HK-2 (cell line): ENCODE measurements around the gene FZD7.

Experiments used
- DNase-seq: peaks from one replicate; pipeline ENCODE4 v3.0.0-alpha.2; 2018; ENCODE audit not compliant: unreplicated experiment

The FZD7 gene

DNA sequence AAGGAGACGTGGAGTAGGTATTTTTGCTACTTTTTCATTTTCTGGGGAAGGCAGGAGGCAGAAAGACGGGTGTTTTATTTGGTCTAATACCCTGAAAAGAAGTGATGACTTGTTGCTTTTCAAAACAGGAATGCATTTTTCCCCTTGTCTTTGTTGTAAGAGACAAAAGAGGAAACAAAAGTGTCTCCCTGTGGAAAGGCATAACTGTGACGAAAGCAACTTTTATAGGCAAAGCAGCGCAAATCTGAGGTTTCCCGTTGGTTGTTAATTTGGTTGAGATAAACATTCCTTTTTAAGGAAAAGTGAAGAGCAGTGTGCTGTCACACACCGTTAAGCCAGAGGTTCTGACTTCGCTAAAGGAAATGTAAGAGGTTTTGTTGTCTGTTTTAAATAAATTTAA lies 3.4 kb downstream of the FZD7 start:
- DNase-seq, result no peak

DNA sequence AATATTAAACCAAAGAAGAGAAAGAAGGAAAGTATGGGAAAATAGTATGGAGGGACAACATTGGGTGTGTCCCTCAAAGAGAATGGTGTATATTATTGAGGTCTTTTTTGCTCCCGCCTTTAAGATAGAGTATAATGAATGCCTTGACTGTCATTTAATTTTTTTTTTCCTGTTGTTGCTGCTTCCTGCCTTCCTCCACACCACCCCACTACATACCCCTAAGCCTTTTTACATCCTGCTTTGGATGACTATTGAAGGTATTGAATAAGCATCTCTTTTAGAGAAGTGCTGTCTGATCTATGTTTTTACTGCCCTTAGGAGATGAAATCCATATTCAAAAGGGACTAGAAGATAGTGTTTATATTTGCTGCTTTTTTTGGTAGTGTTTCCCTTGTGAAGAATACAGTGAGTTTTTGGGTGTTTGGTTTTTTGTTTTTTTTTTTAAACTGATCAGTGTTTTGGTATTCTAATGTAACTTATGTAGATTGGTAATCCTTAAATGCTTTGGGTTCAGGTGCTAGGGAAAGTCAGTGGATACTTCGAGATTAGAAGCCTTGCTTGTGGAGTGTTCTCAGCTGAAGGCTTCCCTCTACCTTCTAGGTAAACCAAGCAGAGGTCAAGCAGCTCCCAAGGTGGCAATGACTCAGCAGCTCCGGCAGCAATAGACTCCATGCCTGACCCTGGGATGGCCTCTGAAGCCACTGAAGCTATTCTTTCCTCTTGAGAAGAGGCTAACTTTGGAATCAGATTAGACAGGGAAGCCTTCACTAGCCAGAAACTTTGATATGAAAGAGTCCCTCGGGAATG lies 5.0 kb downstream of the FZD7 start:
- DNase-seq, result peak; percentile 34

DNA sequence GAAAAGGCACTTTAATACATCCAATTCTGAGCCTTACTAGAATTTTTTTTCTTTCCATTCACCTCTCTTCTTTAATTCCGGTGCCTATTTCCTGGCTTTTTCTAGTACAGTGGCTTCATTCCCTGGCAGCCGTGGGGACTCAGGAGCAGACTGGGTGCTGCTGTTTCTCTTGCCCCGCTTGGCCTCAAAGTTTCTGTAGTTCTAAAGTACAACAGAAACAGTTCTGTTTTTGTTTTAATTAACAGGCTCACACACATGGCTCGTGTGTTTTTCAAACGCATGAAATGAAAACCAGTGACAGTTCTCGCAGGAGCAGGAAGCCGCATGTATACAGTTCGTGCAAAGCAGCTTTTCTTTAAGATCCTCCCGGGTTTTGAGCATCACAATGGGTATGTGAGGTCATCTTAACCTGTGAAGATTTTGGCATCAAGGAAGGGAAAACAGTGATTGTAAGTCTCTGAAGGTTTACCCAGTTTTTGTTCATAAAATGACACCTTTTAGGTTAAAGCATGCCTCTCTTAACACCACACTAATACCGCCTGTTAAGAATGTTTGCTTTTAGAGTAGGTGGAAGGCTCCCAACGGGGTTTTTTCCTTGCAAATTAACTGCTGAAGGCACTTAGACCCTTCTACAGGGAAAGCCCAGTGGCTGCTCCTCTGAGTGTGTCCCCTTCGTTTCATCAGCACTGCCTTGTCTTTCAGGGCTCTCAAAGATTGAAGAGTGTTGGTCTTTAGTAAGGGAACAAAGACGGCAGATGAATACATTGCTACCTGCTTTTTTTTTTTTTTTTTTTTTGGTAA lies 5.8 kb downstream of the FZD7 start:
- DNase-seq, result no peak

DNA sequence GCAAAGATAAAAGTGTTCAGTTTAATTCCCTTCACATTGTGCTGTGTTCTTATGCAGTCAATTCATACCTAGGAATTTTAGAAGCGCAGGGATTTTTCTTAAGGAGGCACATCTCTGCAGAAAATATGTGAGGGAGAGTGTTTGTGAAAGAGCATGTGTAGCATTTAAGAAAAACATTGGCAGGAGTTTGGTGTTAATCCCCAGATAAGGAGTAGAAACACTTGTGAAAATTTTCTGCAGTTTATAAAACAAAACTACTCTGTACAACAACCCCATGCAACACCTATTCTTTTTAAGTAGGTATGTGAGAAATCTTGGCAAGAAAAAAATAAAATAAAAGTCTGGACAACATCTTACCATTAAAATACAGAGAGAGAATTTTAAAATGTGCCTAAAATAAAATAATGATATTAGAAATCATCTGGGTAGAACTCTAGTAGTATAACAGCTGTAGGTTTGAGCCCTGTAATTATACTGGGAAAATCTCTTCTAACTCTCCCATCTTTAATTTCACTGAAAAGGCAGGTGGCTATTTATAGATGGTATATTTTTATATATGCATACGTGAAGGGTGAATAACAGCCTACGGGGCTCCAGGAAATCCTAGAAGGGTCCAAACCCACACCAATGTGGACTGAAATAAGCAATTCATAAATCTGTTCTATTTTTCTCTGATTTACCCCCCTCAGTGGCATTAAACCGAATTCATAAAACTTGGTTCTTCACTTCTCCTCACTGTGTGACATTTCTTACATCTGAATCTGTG lies 6.6 kb downstream of the FZD7 start:
- DNase-seq, result no peak

DNA sequence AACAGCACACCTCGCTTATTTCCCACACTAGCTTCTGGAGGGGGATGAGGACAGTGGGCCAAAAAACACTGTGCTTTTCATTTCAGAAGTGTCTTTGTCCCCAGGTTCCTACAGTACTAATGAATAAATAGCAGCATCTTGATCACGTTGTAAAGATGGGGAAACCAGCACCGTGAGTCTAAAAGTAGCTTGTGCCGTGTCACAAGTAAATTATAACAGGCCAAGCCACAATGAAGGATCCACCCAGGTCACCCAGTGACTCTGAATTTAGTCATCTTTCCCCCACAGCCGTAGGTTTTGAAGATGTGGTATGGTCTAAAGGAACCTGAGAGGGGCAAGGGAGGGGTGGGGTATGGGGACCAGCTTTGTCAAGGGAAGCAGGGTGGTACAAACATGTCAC lies 8.8 kb downstream of the FZD7 start:
- no peak for DNase-seq

DNA sequence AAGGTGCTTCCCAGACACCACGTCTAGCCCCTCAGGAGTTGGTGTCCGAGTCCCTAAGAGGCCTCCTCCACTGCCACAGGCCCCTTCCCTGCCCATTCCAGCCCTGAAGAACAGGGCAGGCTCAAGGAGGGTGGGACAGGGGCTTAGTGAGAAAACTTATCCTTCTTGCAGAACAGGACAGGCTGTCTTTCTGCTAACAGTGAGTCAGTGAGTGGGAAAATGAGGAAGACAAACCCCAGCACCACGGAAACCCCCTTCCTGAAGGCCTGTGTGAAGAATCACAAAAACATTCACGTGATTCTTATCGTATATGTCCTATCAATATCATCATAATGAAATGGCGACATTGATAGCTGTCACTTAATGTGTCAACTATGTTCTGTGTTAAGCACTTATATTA lies 9.8 kb downstream of the FZD7 start:
- DNase-seq, result no peak

DNA sequence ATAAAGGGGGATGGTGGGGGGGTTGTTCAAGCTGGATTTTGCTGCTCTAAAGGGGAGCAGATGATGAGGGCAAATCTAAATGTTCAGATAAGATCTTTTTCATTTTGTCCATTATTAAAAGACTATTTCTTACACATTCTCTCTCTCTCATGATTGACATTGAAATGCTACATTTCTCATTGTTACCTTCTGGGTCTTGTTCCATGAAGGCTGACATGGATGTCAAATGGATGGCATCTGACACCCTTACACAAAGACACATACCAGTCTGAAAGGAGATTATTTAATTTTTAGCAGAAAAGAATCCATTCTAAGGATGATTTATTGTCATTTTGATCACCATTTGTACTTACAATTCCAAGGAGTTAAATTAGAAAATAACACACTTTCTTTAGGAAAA lies 11.1 kb downstream of the FZD7 start:
- no peak for DNase-seq

DNA sequence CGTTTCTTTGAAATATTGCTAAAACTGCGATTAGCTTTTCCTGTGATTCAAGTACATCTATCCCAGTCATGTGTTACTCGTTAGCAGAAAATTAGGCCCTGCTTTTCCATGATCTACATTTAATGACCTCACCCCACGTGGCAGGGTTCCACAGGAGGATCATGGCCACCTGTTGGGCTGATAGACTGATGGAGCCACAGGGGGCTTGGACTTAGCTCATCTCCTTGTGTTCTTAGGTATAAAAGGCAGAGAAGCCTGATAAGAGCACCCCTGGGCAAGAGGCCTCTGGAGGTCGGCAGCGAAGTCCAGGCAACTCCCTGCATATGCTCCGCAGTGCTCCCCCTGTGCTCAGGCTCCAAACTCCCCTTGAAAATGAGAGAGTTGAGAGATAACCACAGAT lies 12.9 kb downstream of the FZD7 start:
- no peak for DNase-seq

DNA sequence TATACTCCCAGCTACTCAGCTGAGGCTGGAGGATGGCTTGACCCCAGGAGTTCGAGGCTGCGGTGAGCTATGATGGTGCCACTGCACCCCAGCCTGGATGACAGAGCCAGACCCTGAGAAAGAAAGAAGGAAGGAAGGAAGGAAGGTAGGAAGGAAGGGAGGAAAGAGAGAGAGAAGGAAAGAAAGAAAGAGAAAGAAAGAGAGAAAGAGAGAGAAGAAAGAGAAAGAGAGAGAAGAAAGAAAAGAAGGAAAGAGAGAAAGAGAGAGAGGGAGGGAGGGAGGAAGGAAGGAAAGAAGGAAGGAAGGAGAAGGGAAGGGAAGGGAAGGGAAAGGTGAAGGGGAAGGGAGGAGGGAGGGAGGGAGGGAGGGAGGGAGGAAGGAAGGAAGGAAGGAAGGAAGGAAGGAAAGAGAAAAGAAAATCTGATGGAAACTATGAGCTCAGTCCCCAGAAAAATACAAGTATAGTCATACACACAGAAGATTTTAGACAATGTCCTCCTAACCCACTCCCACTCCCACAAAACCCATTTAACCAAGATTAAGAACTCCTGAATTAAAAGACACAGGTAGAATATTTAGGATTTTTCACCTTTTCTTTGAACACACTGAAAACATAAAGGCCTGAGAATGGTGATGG lies 15.6 kb downstream of the FZD7 start:
- DNase-seq, result no peak

DNA sequence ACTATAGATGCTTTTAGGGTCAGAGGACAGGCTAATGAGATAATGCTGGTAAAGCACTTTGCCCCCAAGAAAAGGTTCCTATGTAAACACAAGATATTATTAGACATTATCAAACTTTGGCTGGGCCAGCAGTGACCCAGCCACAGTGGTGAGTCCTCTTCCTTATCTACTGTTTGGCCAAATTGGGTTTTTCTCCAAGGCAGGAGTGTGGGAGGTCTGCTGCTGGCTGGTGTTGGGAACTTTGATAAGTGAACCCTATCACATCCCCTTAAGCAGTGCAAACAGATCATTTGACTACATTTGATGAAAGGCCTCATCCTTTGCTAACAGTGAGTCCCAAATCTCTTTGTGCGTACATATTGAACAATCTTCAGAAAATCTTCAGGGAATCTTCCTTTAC lies 16.2 kb downstream of the FZD7 start:
- no peak for DNase-seq

DNA sequence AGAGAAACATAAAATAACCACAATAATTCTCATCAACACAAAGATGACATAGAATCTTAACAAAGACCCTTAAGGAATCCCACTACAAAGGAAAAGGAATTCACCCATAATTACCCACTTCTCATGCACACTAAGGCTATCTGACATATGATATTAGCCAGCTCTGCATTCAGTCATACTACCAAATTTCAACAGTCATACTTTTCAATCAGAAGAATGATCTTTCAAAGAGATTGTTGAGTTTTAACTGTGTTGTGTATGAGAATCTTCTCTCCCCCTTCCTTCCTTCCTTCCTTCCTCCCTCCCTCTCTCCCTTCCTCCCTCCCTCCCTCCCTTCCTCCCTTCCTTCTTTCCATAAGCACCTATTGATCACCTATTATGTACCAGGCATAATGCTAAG lies 17.0 kb downstream of the FZD7 start:
- DNase-seq, result no peak

DNA sequence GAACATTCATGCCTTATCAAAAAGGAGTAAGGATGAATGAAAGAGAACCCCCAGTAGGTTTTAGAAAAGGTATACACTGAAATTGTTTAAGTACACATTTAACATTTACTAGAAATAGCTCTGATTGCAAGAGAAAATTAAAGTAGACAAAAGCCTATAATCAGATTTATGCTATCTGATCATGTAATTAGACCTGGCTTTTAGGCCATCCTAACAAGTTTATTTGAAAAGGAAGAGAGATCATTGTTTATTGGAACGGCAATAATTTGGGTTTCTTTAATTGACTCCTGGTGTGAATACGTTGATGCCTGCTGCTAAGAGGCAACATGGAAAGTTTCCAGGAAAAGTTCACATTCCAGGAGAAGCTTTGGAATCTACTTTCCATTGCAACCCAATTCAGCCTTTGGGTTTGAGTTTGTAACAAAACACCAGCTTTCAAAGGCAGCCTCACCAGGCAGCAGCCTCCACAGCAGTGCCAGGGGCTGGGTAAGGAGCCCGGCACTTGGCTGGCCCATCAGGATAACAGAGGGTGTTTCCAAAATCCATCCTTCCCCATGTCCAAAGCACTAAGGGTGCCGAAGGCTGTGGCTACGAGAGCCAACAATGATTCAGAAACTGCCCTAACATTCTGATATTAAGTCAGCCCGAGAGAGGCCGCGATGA lies 18.0 kb downstream of the FZD7 start:
- no peak for DNase-seq

DNA sequence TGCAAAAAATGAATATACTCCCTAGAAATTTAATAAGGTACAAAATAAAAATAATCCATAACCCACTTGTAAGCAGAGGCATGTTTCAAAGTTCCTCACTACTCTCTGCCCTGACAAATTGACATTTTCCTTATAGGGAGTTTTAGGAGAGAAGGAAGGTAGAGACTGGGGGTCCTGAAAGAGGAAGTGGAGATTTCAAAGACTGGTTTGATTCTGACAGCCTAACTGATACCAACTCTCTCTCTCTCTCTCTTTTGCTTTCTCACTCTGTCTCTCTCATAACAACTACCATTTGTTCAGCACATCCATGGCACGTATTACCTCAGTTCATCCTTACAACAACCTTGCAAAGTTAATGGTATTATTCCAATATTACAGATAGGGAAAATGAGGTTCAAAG lies 18.6 kb downstream of the FZD7 start:
- no peak for DNase-seq

DNA sequence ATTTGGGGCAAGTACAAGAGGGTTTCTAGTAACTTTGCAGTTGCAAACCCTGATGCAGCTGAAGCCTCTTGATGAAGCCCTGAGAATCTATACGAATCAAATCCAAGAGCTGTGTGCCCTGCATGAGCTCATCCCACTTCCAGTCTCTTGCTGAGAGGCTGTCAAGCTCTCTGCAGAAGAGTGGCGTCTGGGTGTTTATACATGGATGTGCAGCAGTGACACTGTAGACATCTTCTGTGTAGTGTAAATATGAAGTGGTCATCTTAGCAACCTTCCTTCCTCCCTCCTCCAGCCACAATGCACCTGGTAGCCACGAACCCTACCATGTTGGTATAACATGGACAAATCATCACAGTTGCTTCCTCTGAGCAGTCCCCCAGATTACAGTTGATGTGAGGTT lies 21.0 kb downstream of the FZD7 start:
- DNase-seq, result no peak

DNA sequence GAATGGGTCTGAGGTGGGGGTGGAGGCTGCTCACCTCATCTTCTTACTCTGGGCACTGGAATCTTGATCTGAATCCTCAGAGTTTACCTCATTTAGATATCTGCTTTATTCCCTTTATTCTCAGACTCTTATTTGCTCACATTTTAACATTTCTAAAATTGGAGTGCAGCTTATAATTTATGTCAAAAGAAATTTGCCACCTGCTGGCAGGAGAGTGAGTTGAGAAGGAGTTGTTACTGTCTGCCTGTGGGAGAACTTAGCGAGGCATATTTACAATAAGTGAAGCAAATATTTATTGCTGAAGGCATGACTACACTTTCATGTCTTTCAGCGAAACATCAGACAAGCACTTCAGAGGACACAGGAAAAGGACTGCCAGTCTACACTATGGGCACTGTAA lies 23.0 kb downstream of the FZD7 start:
- no peak for DNase-seq

DNA sequence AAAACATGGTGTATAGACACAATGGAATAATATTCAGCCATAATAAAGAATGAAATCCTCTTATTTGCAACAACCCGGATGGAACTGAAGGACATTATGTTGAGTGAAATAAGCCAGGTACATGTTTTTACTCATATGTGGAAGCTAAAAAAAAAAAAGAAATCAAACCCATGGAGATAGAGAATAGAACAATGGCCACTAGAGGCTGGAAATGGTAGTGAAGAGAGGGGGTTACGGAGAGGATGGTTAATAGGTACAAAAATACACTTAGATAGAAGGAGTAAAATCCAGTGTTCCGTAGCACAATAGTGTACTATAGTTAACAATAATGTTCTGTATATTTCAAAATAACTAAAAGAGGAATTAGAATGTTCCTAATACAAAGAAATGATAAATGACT lies 26.6 kb downstream of the FZD7 start:
- DNase-seq, result no peak

DNA sequence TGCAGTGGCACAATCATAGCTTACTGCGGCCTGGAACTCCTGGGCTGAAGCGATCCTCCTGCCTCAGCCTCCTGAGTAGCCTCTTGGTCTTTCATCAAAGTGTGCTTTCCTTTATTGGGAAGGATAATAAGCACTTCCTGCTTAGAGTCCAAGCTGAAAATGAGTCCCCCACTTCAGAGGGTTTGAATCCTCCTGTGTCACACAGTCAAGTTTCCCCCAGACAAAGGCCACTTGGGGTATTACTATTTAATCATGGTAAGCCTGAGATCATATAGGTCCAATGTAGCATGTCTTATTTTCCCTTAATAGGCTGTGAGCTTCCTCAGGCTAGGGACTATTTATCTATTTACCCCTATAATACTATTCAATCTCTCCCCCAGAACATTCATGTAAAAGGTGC lies 28.0 kb downstream of the FZD7 start:
- no peak for DNase-seq

DNA sequence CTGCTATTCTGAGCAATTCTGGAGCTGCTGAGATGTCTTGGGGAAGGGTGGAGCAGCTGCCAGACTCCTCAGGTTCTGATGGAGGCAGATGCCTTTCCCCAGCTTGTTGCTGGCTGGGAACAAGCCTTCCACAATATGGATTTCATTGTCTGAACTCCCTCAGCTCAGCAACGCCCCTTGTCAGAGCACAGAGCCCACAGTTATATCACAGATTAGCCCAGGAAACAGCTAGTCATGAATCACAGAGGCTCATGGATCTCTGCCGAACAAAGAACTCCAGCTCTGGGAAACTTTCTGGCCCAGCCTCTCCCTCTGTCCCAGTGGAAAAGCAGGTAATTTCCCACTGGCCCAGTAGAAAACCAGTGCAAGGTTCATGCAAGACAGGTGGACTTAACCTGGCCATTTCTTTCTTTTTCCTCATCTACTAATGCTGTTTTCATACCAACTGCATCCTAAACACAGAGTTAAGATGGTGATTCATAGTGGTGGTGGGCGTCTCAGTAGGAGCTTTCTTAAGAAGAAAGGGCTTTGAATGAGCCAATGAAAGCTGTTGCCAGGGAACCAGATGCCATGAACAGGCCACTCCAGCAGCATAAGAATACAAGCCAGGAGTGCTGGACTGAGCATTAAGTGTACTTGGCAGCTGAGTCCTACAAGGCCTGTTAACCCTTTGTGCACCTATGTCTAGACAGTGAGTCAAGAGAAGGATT lies 30.7 kb downstream of the FZD7 start:
- no peak for DNase-seq

DNA sequence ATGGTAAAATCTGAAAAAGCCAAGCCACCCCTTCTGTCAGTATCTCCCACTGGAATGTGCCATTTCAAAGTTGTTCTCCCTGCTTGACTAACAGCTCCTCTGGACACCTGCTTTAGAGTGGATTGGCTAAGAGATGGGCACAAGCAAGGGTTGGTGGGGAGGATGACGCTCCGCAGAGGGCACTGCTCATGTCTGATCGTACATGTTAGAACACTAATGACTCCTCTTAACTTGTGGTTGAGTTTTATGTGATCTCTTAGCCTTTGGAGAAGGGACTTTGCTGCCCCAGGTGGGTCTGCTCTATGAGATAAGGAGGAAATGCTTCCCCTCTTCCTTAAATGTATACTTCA lies 31.2 kb downstream of the FZD7 start:
- no peak for DNase-seq

DNA sequence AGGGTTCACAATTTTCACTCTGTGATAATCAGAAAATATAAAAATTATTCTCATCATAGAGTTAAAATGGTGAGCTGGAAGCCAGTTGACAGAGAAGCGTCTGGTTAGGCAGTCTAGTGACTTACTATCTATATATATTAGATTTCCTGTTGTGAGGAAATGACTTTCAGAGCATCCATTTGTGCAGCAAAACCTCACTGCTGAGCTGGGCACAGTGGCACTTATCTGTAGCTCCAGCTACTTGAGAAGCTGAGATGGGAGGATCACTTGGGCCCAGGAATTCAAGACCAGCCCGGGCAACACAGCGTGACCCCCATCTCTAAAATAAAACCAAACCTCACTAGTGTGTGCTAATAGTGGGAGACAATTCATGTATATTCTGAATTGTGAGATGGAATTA lies 32.2 kb downstream of the FZD7 start:
- no peak for DNase-seq

DNA sequence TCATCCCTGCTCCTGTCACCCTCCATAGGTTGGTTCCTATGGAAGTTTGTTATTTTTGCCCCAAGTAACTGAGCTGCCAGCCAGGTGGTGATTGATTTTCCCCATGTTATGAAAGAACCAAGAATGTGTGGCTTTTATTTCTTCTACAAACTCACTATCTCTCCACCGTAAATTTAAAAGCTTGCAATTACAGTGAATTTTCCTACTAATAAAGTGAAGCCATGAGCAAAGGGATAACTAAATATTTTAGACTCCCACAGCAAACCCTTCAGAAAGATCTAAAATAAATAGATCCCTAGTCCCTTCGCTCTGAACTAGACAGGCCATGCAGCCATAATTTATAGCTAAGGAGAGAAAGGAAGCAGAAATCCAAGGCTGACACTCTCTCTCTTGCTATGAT lies 33.2 kb downstream of the FZD7 start:
- no peak for DNase-seq
